ENCODE results near the gene CNOT11. TPM values are rescaled to one million over a fixed set of nuclear protein-coding genes. Genes with fewer than 3 reads are reported as not detected.

Gene CNOT11
- total RNA-seq, 1 experiment from 2014 or later = 67.7 TPM

- no TSS peak for BruUV-seq (replicated peaks)
- H3K27me3 Mint-ChIP-seq (ENCODE audit: unreplicated experiment) = no peaks in the 10 kb centered on the region
These were observed 30.3 kb downstream of the CNOT11 start for GRCh38 chr2:101282980-101283379.

GRCh38 chr2:101286684-101287083, 34.0 kb downstream of the CNOT11 start:
- Mint-ChIP-seq H3K36me3 (ENCODE audit: insufficient read depth, unreplicated experiment) (peaks cover 25% of the 10 kb centered on the region), H3K27ac (ENCODE audit: unreplicated experiment) (no peak overlapping the region), H3K27me3 (ENCODE audit: unreplicated experiment) (no peaks in the 10 kb centered on the region), H3K9me3 (ENCODE audit: low read depth, unreplicated experiment) (no peaks in the 10 kb centered on the region), H3K4me1 (ENCODE audit: low read depth, unreplicated experiment) (no peaks in the 10 kb centered on the region), H3K4me3 (ENCODE audit: low read depth, unreplicated experiment) (no peak overlapping the region)
- intact Hi-C loops (cut with micrococcal nuclease; ENCODE audit: unreplicated experiment) = no loop called here
- no peak for DNase-seq
- no TSS peak for BruUV-seq (replicated peaks)
- no peak for TF ChIP-seq CTCF (IDR thresholded peaks at IDR 0.05; ENCODE audit: unreplicated experiment)
- CTCF ChIA-PET = no interaction called here

More at GRCh38 chr2:101282980-101283379, 30.3 kb downstream of the CNOT11 start:
- TF ChIP-seq CTCF (IDR thresholded peaks at IDR 0.05; ENCODE audit: unreplicated experiment) = no peak
- CTCF ChIA-PET = no interaction called here
- intact Hi-C loops (cut with micrococcal nuclease; ENCODE audit: unreplicated experiment) = no loop called here
- Mint-ChIP-seq H3K4me3 (ENCODE audit: low read depth, unreplicated experiment) (no peak overlapping the region), H3K36me3 (ENCODE audit: insufficient read depth, unreplicated experiment) (peaks cover 29% of the 10 kb centered on the region), H3K4me1 (ENCODE audit: low read depth, unreplicated experiment) (no peaks in the 10 kb centered on the region), H3K9me3 (ENCODE audit: low read depth, unreplicated experiment) (no peaks in the 10 kb centered on the region), H3K27ac (ENCODE audit: unreplicated experiment) (no peak overlapping the region)
- no peak for DNase-seq

- peaks cover 22% of the 10 kb centered on the region for H3K36me3 Mint-ChIP-seq (ENCODE audit: insufficient read depth, unreplicated experiment)
- CTCF ChIA-PET = no interaction called here
These were observed 34.6 kb downstream of the CNOT11 start for GRCh38 chr2:101287303-101287702.

GRCh38 chr2:101290711-101291110, 38.0 kb downstream of the CNOT11 start:
- Mint-ChIP-seq H3K27ac (ENCODE audit: unreplicated experiment) (no peak overlapping the region), H3K36me3 (ENCODE audit: insufficient read depth, unreplicated experiment) (peaks cover 16% of the 10 kb centered on the region), H3K4me3 (ENCODE audit: low read depth, unreplicated experiment) (no peak overlapping the region), H3K9me3 (ENCODE audit: low read depth, unreplicated experiment) (no peaks in the 10 kb centered on the region), H3K27me3 (ENCODE audit: unreplicated experiment) (no peaks in the 10 kb centered on the region), H3K4me1 (ENCODE audit: low read depth, unreplicated experiment) (peaks cover 2% of the 10 kb centered on the region)
- BruUV-seq (replicated peaks) = no TSS peak
- no peak for DNase-seq
- no peak for TF ChIP-seq CTCF (IDR thresholded peaks at IDR 0.05; ENCODE audit: unreplicated experiment)
- intact Hi-C loops (cut with micrococcal nuclease; ENCODE audit: unreplicated experiment) = no loop called here
- CTCF ChIA-PET = no interaction called here

More at GRCh38 chr2:101287303-101287702, 34.6 kb downstream of the CNOT11 start:
- Mint-ChIP-seq H3K4me1 (ENCODE audit: low read depth, unreplicated experiment) (no peaks in the 10 kb centered on the region), H3K9me3 (ENCODE audit: low read depth, unreplicated experiment) (no peaks in the 10 kb centered on the region), H3K27me3 (ENCODE audit: unreplicated experiment) (no peaks in the 10 kb centered on the region), H3K4me3 (ENCODE audit: low read depth, unreplicated experiment) (no peak overlapping the region), H3K27ac (ENCODE audit: unreplicated experiment) (no peak overlapping the region)
- intact Hi-C loops (cut with micrococcal nuclease; ENCODE audit: unreplicated experiment) = no loop called here
- no peak for DNase-seq
- no TSS peak for BruUV-seq (replicated peaks)
- TF ChIP-seq CTCF (IDR thresholded peaks at IDR 0.05; ENCODE audit: unreplicated experiment) = no peak

All from Calu3 (cell line).